ENCODE results near the gene C2CD2.

- TF ChIP-seq POLR2AphosphoS5 (IDR thresholded peaks at IDR 0.05): no peak
- TF ChIP-seq CTCF (IDR thresholded peaks at IDR 0.05): no peak
- TF ChIP-seq POLR2A (IDR thresholded peaks at IDR 0.05): no peak
Observed at GRCh38 chr21:41908829-41909228, 45.0 kb downstream of the C2CD2 start.

Data from breast epithelium (tissue), 3 donors.